ENCODE data around the gene GARIN3.

The GARIN3 gene

DNA sequence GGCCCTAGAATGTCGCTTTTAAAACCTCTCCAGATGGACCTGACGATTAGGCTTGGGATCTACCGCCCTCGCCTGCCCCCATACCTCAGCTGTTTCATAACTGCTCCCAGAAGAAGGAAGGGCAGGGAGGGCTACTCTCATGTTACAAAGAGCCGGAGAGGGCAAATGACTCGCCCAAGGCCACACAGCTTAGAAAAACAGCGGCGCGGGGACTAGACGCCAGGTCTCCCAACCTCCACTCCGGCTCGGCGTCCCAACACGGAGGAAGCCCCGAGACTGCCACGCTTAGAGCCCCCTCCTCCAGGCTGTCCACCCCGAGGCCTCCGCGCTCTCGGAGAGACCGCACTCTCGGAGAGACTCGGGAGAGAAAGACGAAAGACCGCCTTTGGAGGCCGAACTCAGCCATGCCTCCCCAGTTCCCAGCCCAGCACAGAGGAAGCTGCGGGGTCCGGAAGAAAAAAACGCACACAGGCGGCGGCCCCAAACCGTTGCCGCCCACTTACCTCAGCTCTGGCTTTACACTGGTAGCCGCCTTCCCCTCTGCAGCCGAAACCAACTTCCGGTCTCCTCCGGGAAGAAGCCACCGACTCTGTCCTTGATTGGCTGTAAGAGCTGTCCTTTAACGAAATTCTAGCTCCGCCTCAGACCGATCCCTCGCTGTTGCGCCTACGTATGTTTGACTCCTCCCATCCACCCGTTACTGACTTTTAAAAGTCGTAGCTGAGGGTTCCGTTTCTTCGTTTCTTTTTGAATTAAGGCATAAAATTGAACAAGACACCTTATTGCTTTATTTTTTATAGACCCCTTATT, 23.5 kb downstream of the GARIN3 start, which contains the start of gene MED7:
MED7 (minus strand) TSS at position 549 of the 810 bp plus-strand sequence. CDS start 3,434 bp downstream, outside the sequence.
- peak; percentile 98 for DNase-seq

- no peak for DNase-seq
These were observed 28.4 kb downstream of the GARIN3 start for GRCh38 chr5:157137691-157138090.

DNA sequence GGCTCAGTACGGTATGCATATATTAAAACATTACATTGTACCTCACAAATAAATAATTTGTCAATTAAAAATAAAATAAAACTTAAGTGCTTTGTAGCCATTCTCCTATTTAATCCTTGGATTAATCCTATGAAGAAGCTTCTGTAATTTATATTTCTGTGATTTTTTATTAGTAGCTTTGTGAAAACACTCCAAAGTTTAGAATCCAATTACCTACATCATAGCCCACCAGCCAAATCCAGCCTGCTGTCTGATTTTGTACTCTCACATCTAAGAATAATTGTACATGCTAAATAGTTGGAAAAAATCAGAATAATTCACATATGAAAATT, 33.8 kb downstream of the GARIN3 start:
- no peak for DNase-seq

GRCh38 chr5:157130925-157131324, 35.1 kb downstream of the GARIN3 start:
- DNase-seq, result peak; percentile 0

GRCh38 chr5:157121709-157122108, 44.4 kb downstream of the GARIN3 start:
- no peak for DNase-seq

- no peak for DNase-seq
These were observed 46.0 kb downstream of the GARIN3 start for GRCh38 chr5:157120102-157120501.

GRCh38 chr5:157116483-157116954, 49.5 kb downstream of the GARIN3 start:
- DNase-seq, result no peak

DNA sequence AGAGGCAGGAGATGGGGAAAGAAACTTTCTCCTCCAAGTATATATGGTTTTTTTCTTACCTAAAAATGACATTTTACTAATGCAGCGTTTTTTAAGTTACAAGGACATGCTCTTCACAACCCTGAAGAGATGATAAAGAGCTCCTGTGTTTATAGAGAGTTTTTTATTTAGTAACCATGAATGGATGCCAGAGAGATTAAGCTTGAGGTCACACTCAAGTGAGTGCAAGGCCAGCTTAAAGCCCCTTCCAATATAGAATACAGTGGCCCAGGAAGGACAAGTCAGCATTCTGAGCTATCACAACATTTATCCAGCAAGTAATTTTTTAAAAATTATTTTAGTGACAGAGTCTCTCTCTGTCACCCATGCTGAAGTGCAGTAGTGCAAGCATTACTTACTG, 50.6 kb downstream of the GARIN3 start:
- no peak for DNase-seq

DNA sequence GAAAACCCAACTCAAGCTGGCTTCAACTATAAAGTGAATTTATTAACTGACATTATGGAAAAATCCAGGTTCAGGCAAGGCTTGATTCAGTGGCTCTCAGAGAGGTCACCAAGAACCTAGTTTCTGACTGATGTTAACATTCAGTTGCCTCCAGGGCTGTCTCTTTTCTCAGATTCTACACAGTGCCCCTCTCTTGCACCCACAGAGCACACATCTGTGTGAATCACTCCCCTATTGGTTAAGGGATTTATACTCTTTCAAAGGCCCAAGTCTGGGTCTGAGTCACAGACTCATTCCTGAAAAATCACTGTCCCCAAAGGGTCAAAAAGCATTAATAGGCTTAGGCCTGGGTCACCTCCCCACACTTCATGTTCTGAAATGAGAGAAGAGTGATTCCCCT, 51.1 kb downstream of the GARIN3 start:
- DNase-seq, result no peak

DNA sequence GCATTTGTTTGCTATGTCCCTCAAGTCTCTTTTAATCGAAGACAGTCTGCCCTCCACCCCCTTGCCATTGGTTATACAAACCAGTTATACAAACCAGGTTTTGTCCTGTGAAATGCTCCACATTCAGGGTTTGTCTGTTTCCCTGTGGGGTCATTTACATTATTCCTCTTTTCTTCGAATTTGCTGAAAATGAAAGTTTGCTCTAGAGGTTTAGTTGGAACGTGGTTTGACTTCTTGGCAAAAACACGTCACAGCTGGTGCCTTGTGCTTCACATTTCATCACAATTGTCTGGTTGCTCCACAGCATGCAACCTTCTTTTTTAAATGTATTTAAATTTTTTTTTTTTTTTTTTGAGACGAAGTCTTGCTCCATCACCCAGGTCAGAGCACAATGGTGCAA, 53.1 kb downstream of the GARIN3 start:
- DNase-seq, result no peak

Measured in NCI-H2029 treated with DMSO at 0.1 percent for 48 hours (cell line).